Measurements from ENCODE around the gene CASP7.

Gene CASP7

GRCh38 chr10:113775686-113776294 is 96.1 kb downstream of the CASP7 start:
- Histone ChIP-seq H4K91ac (ENCODE audit: low read length) (no peak overlapping the region), H2BK12ac (ENCODE audit: low read length in 2 of 2) (no peak overlapping the region), H4K8ac (ENCODE audit: low read length) (no peak overlapping the region), H3K4me2 (ENCODE audit: low read length, poor library complexity, severe bottlenecking) (no peak overlapping the region), H3K4me3 (ENCODE audit: insufficient read depth in 1 of 2, low read depth in 1 of 2, low read length in 2 of 2) (no peak overlapping the region), H2BK5ac (ENCODE audit: low read depth, low read length, poor library complexity, severe bottlenecking) (no peak overlapping the region), H3K14ac (ENCODE audit: low read length in 2 of 2) (no peak overlapping the region), H3K4me1 (ENCODE audit: control insufficient read depth, insufficient read depth, low read depth, low read length) (peaks cover 2% of the 10 kb centered on the region), H3K79me1 (replicated peaks; ENCODE audit: low read length, poor library complexity, severe bottlenecking) (no peaks in the 10 kb centered on the region), H2AK5ac (ENCODE audit: low read length, severe bottlenecking) (no peak overlapping the region), H3K4ac (ENCODE audit: low read depth in 1 of 2, low read length in 2 of 2) (no peak overlapping the region), H3K36me3 (ENCODE audit: control insufficient read depth in 1 of 2, insufficient read depth in 2 of 2, low read depth in 1 of 2, low read length in 2 of 2) (no peaks in the 10 kb centered on the region), H3K27ac (ENCODE audit: low read length, poor library complexity, severe bottlenecking) (no peak overlapping the region), H3K18ac (ENCODE audit: low read depth in 1 of 2, low read length in 2 of 2) (no peak overlapping the region), H3K27me3 (ENCODE audit: control insufficient read depth in 1 of 2, insufficient read depth in 1 of 2, low read length in 2 of 2) (peaks cover 9 to 51% of the 10 kb centered on the region in 2 experiments), H2BK120ac (ENCODE audit: low read depth, low read length) (no peak overlapping the region), H2BK15ac (ENCODE audit: low read depth, poor library complexity, severe bottlenecking) (no peak overlapping the region), H2AFZ (ENCODE audit: low read depth, low read length) (no peak overlapping the region), H3K23ac (ENCODE audit: low read length in 2 of 2) (no peak overlapping the region), H3K9ac (ENCODE audit: low read length) (no peak overlapping the region), H3K9me3 (ENCODE audit: control insufficient read depth, low read length) (no peaks in the 10 kb centered on the region)
- 77% methylated on average over 3 of the region's 4 CpGs for WGBS
- DNase-seq: no peak

- no peak overlapping the region for H2AFZ ChIP-seq (ENCODE audit: low read depth, low read length)
- H3K4ac ChIP-seq (ENCODE audit: low read depth in 1 of 2, low read length in 2 of 2): no peak overlapping the region
- H3K23ac ChIP-seq (ENCODE audit: low read length in 2 of 2): no peak overlapping the region
- no peak overlapping the region for H3K9ac ChIP-seq (ENCODE audit: low read length)
- H2BK5ac ChIP-seq (ENCODE audit: low read depth, low read length, poor library complexity, severe bottlenecking): no peak overlapping the region
- H3K4me2 ChIP-seq (ENCODE audit: low read length, poor library complexity, severe bottlenecking): no peak overlapping the region
- no peak overlapping the region for H3K14ac ChIP-seq (ENCODE audit: low read length in 2 of 2)
- peaks cover 13 to 50% of the 10 kb centered on the region in 2 experiments for H3K27me3 ChIP-seq (ENCODE audit: control insufficient read depth in 1 of 2, insufficient read depth in 1 of 2, low read length in 2 of 2)
- no peak overlapping the region for H3K18ac ChIP-seq (ENCODE audit: low read depth in 1 of 2, low read length in 2 of 2)
- H3K4me1 ChIP-seq (ENCODE audit: control insufficient read depth, insufficient read depth, low read depth, low read length): peaks cover 2% of the 10 kb centered on the region
- H4K91ac ChIP-seq (ENCODE audit: low read length): no peak overlapping the region
- H3K79me1 ChIP-seq (replicated peaks; ENCODE audit: low read length, poor library complexity, severe bottlenecking): no peaks in the 10 kb centered on the region
- no peaks in the 10 kb centered on the region for H3K36me3 ChIP-seq (ENCODE audit: control insufficient read depth in 1 of 2, insufficient read depth in 2 of 2, low read depth in 1 of 2, low read length in 2 of 2)
- WGBS: no CpG with 5 or more reads among the region's 1 CpG
- no peak overlapping the region for H2AK5ac ChIP-seq (ENCODE audit: low read length, severe bottlenecking)
- no peaks in the 10 kb centered on the region for H3K9me3 ChIP-seq (ENCODE audit: control insufficient read depth, low read length)
- H2BK120ac ChIP-seq (ENCODE audit: low read depth, low read length): no peak overlapping the region
- H4K8ac ChIP-seq (ENCODE audit: low read length): no peak overlapping the region
- no peak overlapping the region for H3K4me3 ChIP-seq (ENCODE audit: insufficient read depth in 1 of 2, low read depth in 1 of 2, low read length in 2 of 2)
- no peak for DNase-seq
- H3K27ac ChIP-seq (ENCODE audit: low read length, poor library complexity, severe bottlenecking): no peak overlapping the region
- H2BK12ac ChIP-seq (ENCODE audit: low read length in 2 of 2): no peak overlapping the region
- H2BK15ac ChIP-seq (ENCODE audit: low read depth, poor library complexity, severe bottlenecking): no peak overlapping the region
These were observed 96.8 kb downstream of the CASP7 start for GRCh38 chr10:113776553-113776952.

All from mesenchymal stem cell (in vitro differentiated cells and primary cell).